GM18505 (cell line): ENCODE measurements around the gene ZC3H12D.

Experiments
- ATAC-seq: cut with Tn5 transposase; IDR thresholded peaks from one replicate; pipeline ENCODE4 v1.9.1; 2021; ENCODE audit not compliant: unreplicated experiment
- POLR2A ChIP-seq: IDR thresholded peaks from 4 replicates; pipeline ENCODE4 v1.6.1; 2011; ENCODE audit warnings: borderline replicate concordance; ENCODE audit not compliant: insufficient read depth, insufficient read length; ENCODE audit errors: extremely low read depth

ZC3H12D gene

GRCh38 chr6:149493761-149494320, 9.0 kb upstream of the ZC3H12D start:
- no peak for TF ChIP-seq POLR2A
- no peak for ATAC-seq

- ATAC-seq: no peak
- TF ChIP-seq POLR2A: no peak
Observed at GRCh38 chr6:149492798-149493343, 8.1 kb upstream of the ZC3H12D start.

GRCh38 chr6:149489967-149490366, 5.2 kb upstream of the ZC3H12D start:
- no peak for ATAC-seq
- TF ChIP-seq POLR2A: no peak

- TF ChIP-seq POLR2A: no peak
Observed at GRCh38 chr6:149488815-149489214, 4.0 kb upstream of the ZC3H12D start.

GRCh38 chr6:149487316-149487715, 2.5 kb upstream of the ZC3H12D start:
- no peak for ATAC-seq
- no peak for TF ChIP-seq POLR2A

More at GRCh38 chr6:149488815-149489214, 4.0 kb upstream of the ZC3H12D start:
- no peak for ATAC-seq

GRCh38 chr6:149483849-149484655, 762 bp downstream of the ZC3H12D start:
- TF ChIP-seq POLR2A: no peak
- ATAC-seq: no peak

- ATAC-seq: no peak
- no peak for TF ChIP-seq POLR2A
Observed at GRCh38 chr6:149483334-149483725, 1.5 kb downstream of the ZC3H12D start.

GRCh38 chr6:149482545-149483333, 2.1 kb downstream of the ZC3H12D start:
- ATAC-seq: no peak
- peak; percentile 47 for TF ChIP-seq POLR2A

- TF ChIP-seq POLR2A: peak; percentile 48
- no peak for ATAC-seq
Observed at GRCh38 chr6:149480502-149481280, 4.1 kb downstream of the ZC3H12D start.

GRCh38 chr6:149478631-149479314, 6.0 kb downstream of the ZC3H12D start:
- TF ChIP-seq POLR2A: no peak
- ATAC-seq: no peak

GRCh38 chr6:149477544-149477943, 7.3 kb downstream of the ZC3H12D start:
- ATAC-seq: no peak
- TF ChIP-seq POLR2A: no peak

GRCh38 chr6:149476789-149477455, 7.9 kb downstream of the ZC3H12D start:
- TF ChIP-seq POLR2A: no peak
- ATAC-seq: no peak
